COLO829 (cell line): ENCODE data around the gene MED13L.

Source experiments
- DNase-seq: peaks from one replicate; pipeline ENCODE4 v3.0.0; 2012; ENCODE audit warnings: low spot score

Gene MED13L

DNA sequence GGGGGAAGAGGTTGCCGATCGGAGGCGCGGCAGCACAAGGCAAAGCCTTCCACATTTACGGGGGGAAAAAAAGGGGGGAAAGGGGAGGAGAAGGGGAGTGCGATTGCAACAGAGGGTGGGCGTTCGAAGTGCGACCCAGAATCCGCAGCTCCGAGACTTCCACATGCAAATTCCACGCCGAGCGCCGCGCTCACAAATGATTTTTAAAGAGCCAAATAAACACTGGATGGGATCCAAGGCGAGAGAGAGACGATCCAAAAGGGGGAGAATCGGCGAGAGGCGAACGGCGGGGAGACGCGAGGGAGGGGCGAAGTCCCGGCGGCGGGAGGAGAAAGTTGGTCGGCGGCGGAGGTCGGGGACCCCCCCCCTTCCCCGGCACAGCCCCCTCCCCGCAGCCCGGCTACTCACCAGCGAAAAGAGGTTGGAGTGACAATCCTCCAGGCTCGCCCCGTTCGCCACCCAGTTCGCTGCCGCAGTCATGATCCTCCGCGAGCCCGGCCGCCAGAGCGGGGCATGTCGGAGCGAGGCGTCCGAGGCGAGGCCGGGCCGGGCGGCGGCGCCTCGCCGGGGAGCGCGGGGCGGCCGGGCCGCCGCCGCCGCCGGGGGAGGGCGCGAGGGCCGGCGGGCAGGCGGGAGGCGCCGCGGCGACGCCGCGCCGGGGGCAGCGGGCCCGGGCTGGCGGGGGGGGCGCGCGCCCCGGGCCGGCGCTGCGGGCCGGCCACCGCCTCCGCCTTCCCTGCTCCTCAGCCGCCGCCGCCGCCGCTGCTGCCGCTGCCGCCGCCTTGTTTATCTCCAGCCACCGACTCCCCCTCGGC lies 634 bp downstream of the MED13L start:
- no peak for DNase-seq

DNA sequence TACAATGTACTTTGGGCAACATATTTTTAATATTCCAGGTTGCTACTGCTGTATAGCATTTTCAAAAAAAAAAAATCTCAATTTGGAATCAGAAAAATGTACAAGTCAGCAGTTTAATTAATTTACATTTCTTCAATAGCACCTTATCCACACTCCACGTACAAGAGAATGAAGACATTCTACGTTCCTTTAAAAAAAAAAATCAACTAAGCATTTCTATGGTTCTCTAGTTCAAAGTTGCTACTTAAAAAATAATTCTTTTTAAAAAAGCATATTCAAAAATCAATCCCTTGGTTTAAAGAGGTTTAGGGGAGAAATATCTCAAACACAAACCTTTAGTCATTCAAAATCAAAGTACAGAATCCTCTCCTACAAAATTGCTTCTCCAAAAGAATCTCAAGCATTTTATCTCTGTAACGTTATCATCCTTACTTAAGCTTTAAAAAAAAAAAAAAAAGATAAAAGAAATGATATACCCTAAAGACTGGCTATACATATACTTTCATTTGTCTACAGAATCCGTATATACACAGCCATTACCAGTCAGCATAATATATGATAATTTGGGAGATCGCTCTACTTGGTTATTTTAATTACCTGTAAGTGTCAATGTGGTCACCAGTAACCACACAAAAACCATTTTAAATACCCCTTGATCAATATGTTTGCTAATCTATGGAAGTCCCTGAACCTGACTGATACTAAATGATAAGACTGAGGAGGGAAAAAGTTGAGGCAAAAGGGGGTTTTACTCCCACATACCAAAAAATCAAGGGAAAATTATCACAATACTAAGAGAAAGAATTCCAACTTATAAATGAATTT lies 2.7 kb downstream of the MED13L start:
- DNase-seq = no peak

GRCh38 chr12:116273813-116274550 lies 3.5 kb downstream of the MED13L start:
- DNase-seq = no peak

GRCh38 chr12:116267948-116268347 lies 9.5 kb downstream of the MED13L start:
- no peak for DNase-seq

DNA sequence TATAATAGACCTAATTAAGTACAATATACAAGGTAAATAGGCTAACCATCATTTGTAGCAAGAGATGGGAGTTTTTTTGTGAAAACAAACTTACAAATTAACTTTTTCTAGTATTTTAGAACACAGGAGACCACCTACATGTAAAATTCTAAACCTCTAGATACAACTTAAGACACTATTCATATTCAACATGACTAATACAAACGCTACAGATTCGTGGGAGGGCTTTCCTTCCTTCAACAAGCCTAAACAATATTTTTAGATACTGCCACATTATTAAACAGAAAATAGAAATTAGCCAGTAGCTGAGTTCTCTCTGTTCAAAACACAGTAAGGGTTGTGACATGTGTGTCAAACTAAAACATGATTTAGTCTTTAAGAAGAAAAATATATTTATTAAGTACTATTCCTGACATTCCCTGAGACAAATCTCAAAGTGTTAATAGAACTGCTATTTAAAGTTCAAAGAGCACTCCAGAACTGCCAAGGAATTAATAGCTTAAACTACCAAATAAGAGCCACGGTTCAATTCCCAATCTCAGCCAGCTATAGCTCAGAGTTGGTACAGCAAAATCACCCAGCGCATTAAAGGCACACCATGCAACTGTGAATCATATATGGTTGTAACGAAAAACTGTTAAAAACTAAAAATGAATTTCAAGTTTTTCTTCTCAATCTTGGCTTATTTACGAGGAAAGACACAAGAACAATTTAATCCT lies 10.7 kb downstream of the MED13L start:
- no peak for DNase-seq

GRCh38 chr12:116266168-116266601 lies 11.3 kb downstream of the MED13L start:
- DNase-seq = no peak

DNA sequence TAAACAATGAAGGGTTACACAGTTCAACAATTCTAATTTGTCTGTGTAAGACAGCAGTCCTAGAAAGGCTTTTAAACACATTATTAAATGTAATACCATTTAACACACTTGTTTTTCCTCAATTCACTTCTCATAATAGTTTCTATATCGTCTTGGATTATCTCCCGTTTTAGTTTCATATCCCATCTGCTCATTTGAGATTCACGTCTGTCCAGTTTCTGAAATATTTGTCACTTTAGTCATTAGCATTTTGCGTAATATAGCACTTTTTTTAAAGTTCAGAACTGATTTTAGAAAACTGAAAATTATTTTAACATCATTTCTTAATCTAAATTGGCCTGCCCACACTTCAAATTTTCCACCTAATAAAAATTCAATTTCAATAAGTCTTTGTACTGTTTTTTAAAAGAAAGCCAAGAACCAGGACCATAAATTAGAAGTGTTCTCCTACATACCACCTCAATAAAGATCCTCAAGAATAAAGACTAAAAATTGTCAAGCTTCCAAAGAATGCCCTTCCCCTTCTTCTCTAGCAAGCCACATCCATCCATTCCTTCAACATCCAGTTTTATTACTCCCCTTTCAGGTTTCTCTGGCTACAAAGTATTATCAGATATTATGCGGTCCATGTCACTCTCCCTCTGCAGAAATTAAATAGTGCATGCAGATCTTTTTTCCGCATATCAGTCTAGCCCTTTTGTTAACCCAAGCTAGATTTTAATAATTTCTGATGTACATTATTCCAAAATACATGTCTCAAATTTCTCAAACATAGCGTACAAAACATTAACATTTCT lies 11.9 kb downstream of the MED13L start:
- no peak for DNase-seq

DNA sequence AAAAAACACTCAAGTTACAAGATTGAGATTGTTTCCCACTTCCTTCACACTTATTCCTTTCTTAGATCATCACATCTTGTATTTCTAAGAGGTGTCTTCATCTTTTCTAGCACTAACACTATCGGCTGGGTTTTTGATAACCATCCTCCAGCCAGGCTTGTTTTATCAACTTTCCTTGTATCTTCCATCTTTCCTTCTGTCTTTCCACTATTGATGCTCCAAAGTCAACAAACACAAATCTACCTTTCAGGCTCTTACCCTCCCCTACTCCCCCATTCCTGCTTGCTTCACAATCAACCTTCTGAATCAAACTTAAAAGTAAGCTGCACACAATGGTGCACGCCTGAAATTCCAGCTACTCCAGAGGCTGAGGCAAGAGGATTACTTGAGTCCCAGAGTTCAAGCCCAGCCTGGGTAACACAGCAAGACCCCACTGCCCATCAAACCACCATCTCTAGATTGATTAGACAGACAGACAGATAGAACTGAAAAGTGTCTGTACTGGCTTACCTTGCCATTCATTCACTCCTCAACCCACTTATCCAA lies 12.9 kb downstream of the MED13L start:
- DNase-seq = no peak

DNA sequence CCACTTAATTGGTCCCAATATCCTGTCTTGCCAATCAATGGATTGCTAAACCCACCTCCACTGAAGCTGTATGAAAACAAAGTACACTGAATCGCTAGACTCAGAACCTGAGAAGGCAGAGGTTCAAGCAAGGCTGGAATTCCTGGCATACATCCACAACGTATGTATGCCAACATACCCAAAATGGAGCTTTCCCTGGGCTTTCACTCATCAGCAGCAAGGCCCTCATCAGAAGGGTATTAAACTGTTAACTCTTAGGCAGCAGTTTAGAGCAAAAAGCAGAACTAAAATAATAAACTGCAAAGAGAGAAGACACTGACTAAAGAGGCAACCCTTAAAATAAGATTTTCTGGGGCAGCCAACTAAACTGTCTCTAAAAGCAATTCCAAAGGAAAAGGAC lies 13.6 kb downstream of the MED13L start:
- no peak for DNase-seq

DNA sequence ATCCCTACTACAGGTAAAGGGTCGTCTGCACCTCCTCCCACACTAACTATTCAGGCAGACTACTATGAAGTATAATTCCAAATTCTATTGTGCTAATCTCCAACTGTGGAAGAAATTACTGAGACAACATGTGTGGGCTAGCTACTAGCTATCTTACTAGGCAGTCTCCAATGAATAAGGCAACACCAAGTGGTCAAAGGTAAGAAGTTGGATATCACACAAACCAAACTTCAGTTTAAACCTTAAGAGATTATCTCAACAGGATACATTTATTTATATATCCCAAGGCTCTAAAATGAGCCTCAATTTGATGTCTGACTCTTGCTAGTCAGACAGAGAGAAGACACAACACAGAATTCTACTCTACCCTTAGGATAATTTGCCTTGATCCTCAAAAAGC lies 14.1 kb downstream of the MED13L start:
- DNase-seq = no peak

DNA sequence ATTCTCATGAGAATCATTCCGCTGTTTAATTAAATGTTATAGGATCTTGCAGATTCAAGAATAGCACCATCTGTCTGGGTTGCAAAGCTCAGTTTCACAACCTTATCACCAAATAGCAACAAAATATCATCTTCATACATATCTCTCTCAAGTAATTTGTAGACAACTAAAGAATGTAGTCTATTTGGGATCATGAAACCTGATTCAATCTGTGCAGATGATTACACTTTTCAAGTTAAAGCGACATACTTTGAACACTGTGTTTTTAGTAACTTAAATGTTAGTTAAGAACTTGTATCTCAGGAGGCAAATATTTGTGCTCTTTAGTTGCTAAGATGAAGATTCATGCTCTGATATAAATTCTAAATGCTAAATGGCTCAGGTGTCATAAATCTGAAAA lies 14.8 kb downstream of the MED13L start:
- no peak for DNase-seq

DNA sequence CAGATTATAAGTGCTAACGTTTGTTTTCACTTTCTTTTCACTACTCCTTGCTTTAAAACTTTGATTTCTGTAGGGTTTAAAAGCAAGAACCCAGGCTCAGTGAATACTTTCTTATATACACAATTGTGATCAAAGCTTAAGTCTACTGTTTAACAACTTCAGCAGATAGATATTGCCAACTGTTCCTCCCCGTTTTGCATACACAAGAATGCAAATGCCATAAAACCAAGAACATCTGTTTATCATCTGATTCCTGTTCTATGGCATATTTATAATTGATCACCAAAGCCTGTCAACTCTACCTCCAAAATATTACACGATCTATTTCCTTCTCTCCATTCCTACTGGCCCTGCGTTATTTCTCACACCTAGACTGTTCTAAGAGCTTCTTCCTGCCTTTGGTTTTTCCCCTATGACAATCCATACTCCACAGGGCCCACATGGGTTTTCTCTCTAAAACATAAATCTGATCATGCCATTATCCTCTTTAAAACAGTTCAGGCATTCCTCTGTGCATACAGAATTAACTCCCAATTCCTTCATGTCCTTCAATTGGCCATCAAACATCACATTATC lies 15.9 kb downstream of the MED13L start:
- no peak for DNase-seq

DNA sequence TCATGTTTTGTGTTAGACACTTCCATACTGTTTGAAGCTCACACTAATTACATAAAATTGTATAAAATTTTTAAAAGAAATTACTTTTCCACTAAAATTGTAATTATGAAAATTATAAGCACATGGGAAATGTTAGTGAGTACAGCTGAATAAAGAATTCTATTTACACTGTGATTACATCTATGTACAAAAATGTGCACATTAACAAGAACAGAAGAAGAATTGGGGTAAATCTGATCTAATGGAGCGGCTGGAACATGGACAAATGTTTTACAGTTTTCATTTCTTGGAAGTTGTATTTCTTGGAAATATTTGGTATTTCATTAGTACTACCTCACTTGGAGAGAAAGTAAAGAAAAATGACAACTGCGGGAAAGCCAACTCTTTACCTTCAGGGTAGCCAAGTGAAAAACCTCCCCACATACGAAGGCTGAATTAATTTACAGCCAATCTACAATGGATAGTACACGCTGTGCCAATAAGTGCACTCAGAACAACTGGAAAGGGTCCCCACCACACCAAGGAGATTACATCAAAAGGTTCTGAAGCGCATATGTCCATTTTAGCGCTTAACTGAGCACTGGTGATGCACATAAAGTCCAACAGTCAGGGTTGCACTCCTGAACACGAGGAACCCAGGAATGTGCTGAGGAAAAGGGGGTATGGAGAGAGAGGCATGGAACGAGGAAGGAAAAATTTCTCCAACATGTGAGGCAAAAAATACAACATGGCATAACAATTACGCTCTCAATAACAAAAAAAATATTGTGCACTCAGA lies 17.5 kb downstream of the MED13L start:
- no peak for DNase-seq

- no peak for DNase-seq
Observed at GRCh38 chr12:116257826-116258225, 19.7 kb downstream of the MED13L start.

DNA sequence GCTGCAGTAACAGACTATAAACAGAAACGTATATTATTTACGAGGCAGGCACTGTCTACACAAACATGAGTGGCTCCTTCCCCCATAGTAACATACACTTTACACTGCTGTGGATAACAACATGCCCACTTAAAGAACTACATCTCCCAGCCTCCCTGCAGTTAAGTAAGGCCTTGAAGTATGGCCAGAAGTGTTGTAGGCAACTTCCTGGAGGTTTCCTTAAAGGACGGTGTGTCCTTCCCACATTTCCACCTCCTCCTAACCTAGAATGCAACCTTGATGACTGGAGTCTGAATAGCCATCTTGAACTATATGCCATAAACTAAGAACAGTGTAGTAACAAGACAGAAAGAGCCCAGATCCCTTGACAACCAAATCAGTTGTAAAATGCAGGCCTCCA lies 20.3 kb downstream of the MED13L start:
- DNase-seq = no peak

- DNase-seq = no peak
Observed at GRCh38 chr12:116249938-116250337, 27.6 kb downstream of the MED13L start.

DNA sequence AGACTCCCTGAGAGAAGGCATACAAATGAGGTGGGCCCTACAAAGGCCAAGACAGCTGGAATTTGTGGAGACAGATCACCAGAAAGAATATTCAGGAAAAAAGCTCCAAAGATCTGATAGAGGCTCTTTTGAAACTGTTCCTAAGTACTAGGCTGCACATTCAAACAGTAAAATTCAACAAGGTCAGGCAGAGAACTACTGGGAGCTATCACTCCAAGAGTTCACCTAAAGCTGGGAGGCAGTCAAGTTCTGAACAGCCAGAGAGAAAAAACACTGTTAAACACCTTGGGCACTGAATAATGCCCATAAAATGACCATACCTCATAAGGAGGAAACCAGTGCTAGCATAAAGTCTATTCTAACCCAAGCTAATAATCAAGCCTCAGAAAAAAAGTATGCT lies 28.6 kb downstream of the MED13L start:
- no peak for DNase-seq

DNA sequence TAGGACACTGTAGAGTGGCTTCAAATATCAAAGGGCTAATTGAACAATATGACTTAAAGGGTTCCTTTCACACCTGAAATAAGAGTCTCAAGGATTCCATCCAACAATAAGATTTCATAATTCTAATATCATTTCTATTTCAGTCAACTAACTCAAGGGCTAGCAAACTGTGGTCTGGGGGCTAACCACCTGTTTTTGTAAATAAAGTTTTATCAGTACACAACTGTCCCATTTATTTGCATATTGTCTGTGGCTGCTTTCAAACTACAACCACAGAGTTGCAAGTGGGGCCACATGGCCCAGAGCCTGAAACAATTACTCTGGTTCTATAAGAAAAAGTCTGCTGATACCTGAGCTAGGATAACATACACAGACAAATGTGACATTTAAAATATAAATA lies 29.1 kb downstream of the MED13L start:
- DNase-seq = no peak

DNA sequence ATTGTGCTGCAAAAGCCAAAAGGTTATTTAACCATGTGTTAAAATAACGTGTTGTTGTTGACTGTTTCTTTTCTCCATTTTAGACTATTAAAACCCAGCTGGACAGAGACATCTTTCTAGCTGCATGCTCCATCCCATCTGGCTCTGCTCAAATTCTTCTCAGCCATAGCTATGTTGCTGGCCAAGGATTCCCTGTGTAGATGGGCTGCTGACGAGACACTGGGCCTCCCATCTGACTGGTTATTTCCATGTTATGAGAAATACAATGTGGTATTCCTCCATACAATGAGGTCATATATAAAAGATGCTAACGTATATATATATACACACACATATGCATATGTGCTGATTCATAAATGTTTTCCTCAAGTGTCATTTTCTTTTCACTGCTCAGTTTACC lies 30.1 kb downstream of the MED13L start:
- DNase-seq = no peak
